HepG2 (cell line): ENCODE results near the gene CCDC197. TPM values are rescaled to one million over a fixed set of nuclear protein-coding genes. Genes with fewer than 3 reads are reported as not detected.

Experiments
- AGO1 ChIP-seq: fragments of 200-400 bp; formaldehyde crosslinking; IDR thresholded peaks from 2 replicates; pipeline ENCODE4 v1.6.1; 2017; ENCODE audit warnings: mild to moderate bottlenecking, low read depth, low read length, moderate library complexity; ENCODE audit not compliant: poor library complexity, severe bottlenecking
- CC2D1A ChIP-seq: sonication (generic); formaldehyde crosslinking; IDR thresholded peaks from 2 replicates; pipeline ENCODE4 v1.8.1; 2023; ENCODE audit warnings: mild to moderate bottlenecking, missing genetic modification reagents
- DNMT3B ChIP-seq: conservative IDR thresholded peaks from 2 replicates; pipeline ENCODE4 v1.6.1; 2016; ENCODE audit warnings: missing biosample characterization, control low read depth
- HHEX ChIP-seq: IDR thresholded peaks from 2 replicates; pipeline ENCODE4 v1.6.1; 2016; ENCODE audit warnings: control low read depth
- HOXA5 ChIP-seq: sonication (generic); formaldehyde crosslinking; IDR thresholded peaks from 2 replicates; pipeline ENCODE4 v1.4.0; 2020; ENCODE audit warnings: missing genetic modification reagents
- MTF2 ChIP-seq: sonication (generic); formaldehyde crosslinking; IDR thresholded peaks from 2 replicates; pipeline ENCODE4 v1.5.0; 2020; ENCODE audit warnings: missing genetic modification reagents, borderline replicate concordance
- NRL ChIP-seq: sonication (generic); formaldehyde crosslinking; IDR thresholded peaks from 2 replicates; pipeline ENCODE4 v1.5.0; 2020; ENCODE audit warnings: missing genetic modification reagents, mild to moderate bottlenecking, moderate library complexity, borderline replicate concordance
- PHF8 ChIP-seq: sonication (generic); formaldehyde crosslinking; IDR thresholded peaks from 2 replicates; pipeline ENCODE4 v1.5.0; 2020; ENCODE audit warnings: missing genetic modification reagents
- RFX1 ChIP-seq: fragments of 450-650 bp; IDR thresholded peaks from 2 replicates; pipeline ENCODE4 v1.6.1; 2017
- TCF7 ChIP-seq: sonication (generic); IDR thresholded peaks from 2 replicates; pipeline ENCODE4 v1.6.1; 2016; ENCODE audit warnings: antibody characterized with exemption, low read depth
- TFAP4 ChIP-seq: sonication (generic); IDR thresholded peaks from 2 replicates; pipeline ENCODE4 v1.6.1; 2016; ENCODE audit warnings: low read depth, borderline replicate concordance
- ZFP36L2 ChIP-seq: sonication (generic); formaldehyde crosslinking; IDR thresholded peaks from 2 replicates; pipeline ENCODE4 v1.4.0; 2020; ENCODE audit warnings: missing genetic modification reagents
- ZNF232 ChIP-seq: sonication (generic); formaldehyde crosslinking; IDR thresholded peaks from 2 replicates; pipeline ENCODE4 v1.4.0; 2020; ENCODE audit warnings: missing genetic modification reagents, borderline replicate concordance
- ZNF383 ChIP-seq: sonication (generic); formaldehyde crosslinking; IDR thresholded peaks from 2 replicates; pipeline ENCODE4 v1.4.0; 2020; ENCODE audit warnings: missing genetic modification reagents, mild to moderate bottlenecking, borderline replicate concordance
- ZNF597 ChIP-seq: sonication (generic); formaldehyde crosslinking; IDR thresholded peaks from 2 replicates; pipeline ENCODE4 v1.5.0; 2020; ENCODE audit warnings: missing genetic modification reagents
- ZNF609 ChIP-seq: sonication (generic); formaldehyde crosslinking; IDR thresholded peaks from 2 replicates; pipeline ENCODE4 v1.4.0; 2020; ENCODE audit warnings: mild to moderate bottlenecking, missing genetic modification reagents, borderline replicate concordance
- ZNF747 ChIP-seq: sonication (generic); formaldehyde crosslinking; IDR thresholded peaks from 2 replicates; pipeline ENCODE4 v1.8.1; 2023; ENCODE audit warnings: missing genetic modification reagents, mild to moderate bottlenecking, borderline replicate concordance
- polyA plus RNA-seq, 8 experiments: library from polyadenylated mRNA; depleted of rRNA in 3 of 8; stranded (reverse) in 7 of 8; unstranded in 1 of 8; fragments of >200 nt; fragmentation: Illumina TruSeq in 4 of 8; extraction: Trizol in 4 of 8; gene quantifications; 2 replicates each; pipeline versions ENCODE4 v1.2.1 to v1.2.3, GENCODE V29; 2011 to 2016; ENCODE audit warnings: low read depth in 4 of 8, missing spikeins in 1 of 8, mixed read lengths in 1 of 8; ENCODE audit not compliant: insufficient read depth in 1 of 8
- total RNA-seq, 5 experiments: library from RNA; depleted of rRNA; stranded (reverse); fragments of >200 nt; fragmentation: Illumina TruSeq; extraction: Trizol; gene quantifications; 2 replicates each; pipeline ENCODE4 v1.2.3, GENCODE V29; 2016; ENCODE audit warnings: low read depth in 1 of 5
- TF ChIP-seq, protein P1 (sequence below): sonication (generic); formaldehyde crosslinking; conservative IDR thresholded peaks from 2 replicates; pipeline ENCODE4 v1.8.0; 2022; ENCODE audit warnings: low read depth, missing genetic modification reagents
- TF ChIP-seq, protein P2 (sequence below): sonication (generic); formaldehyde crosslinking; IDR thresholded peaks from 2 replicates; pipeline ENCODE4 v1.5.1; 2020; ENCODE audit warnings: missing genetic modification reagents, mild to moderate bottlenecking, borderline replicate concordance

Gene CCDC197
- total and polyA plus RNA-seq, 2 of the 13 experiments (the other 11 are each of a cell fraction or from before 2014, with no cell fraction given), result 0.11 to 0.13 TPM

DNA sequence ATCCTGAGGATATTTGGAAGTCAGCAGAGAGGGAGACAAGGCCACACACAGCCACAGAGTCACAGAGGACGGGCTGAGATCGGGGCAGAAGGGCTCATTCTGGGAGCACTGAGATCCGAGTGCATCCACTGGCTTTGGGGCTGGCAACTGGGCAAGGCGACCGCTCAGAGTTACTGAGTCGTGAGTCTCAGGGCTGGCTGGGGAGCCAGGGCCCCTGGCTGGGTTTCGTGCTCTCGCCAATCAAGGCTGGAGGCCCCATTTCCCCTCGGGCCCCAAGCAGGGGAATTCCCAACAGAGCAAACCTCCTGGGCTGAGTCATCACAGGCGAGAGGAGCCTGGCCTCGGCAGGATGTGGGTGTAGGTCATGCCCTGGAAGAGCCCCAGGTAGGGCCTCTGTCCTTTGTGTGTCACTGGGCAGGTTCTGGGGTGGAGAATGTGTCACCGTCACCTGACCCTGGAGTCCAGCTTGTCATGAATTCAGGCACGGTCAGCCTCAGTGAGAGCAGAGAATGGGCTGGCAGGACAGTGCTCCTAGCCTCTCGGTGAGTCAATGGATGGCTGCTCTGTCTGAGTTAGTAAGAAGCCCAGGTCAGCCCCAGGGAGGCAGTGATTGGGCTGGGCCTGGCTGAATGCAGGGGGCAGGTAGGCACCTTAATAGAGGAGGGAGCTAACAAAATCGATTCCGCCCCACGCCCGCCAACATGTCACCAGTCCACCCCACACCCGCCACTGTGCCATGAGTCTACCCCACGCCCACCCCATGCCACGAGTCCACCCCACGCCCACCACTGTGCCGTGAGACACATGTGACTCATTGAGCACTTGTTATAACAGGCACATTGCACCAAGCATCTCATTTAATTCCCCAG lies 37.6 kb upstream of the CCDC197 start (continued):
- TF ChIP-seq RFX1 (no peak), ZNF597 (CRISPR knock-in tag) (no peak), NRL (CRISPR knock-in tag) (0 out of 2 replicates have a peak, but pooled peaks have one; percentile 53), ZFP36L2 (no peak), TFAP4 (peak; percentile 84), PHF8 (peak; percentile 61), CC2D1A (no peak), MTF2 (no peak), TCF7 (peak; percentile 78), HHEX (CRISPR knock-in tag) (no peak; the same call in 1 of the 2 replicates), DNMT3B (CRISPR knock-in tag) (no peak), ZNF232 (CRISPR knock-in tag) (peak; percentile 92; the same call in 1 of the 2 replicates), ZNF383 (CRISPR knock-in tag) (no peak), ZNF609 (peak; percentile 94), AGO1 (no peak), HOXA5 (CRISPR knock-in tag) (peak; percentile 53; the same call in 1 of the 2 replicates), ZNF747 (CRISPR knock-in tag) (peak; percentile 94)
- TF ChIP-seq, protein P1, sequence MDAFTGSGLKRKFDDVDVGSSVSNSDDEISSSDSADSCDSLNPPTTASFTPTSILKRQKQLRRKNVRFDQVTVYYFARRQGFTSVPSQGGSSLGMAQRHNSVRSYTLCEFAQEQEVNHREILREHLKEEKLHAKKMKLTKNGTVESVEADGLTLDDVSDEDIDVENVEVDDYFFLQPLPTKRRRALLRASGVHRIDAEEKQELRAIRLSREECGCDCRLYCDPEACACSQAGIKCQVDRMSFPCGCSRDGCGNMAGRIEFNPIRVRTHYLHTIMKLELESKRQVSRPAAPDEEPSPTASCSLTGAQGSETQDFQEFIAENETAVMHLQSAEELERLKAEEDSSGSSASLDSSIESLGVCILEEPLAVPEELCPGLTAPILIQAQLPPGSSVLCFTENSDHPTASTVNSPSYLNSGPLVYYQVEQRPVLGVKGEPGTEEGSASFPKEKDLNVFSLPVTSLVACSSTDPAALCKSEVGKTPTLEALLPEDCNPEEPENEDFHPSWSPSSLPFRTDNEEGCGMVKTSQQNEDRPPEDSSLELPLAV (CRISPR knock-in tag), result no peak
- TF ChIP-seq, protein P2, sequence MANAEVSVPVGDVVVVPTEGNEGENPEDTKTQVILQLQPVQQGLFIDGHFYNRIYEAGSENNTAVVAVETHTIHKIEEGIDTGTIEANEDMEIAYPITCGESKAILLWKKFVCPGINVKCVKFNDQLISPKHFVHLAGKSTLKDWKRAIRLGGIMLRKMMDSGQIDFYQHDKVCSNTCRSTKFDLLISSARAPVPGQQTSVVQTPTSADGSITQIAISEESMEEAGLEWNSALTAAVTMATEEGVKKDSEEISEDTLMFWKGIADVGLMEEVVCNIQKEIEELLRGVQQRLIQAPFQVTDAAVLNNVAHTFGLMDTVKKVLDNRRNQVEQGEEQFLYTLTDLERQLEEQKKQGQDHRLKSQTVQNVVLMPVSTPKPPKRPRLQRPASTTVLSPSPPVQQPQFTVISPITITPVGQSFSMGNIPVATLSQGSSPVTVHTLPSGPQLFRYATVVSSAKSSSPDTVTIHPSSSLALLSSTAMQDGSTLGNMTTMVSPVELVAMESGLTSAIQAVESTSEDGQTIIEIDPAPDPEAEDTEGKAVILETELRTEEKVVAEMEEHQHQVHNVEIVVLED, result peak; percentile 59; the same call in 1 of the 2 replicates
